Testis (tissue), 3 donors: ENCODE data around the gene DAB1. TPM values are rescaled to one million over a fixed set of nuclear protein-coding genes. Genes with fewer than 3 reads are reported as not detected.

Source experiments
- DNase-seq: peaks from one replicate; pipeline ENCODE4 v3.0.0-alpha.2; 2019
- H3K27ac ChIP-seq, 2 donors: fragments of 200-600 bp; sonication (generic); one replicate each; pipeline ENCODE4 v1.5.1; 2019
- H3K27me3 ChIP-seq: fragments of 200-600 bp; sonication (generic); one replicate; pipeline ENCODE4 v1.5.1; 2019
- H3K36me3 ChIP-seq: fragments of 200-600 bp; sonication (generic); one replicate; pipeline ENCODE4 v1.5.1; 2017; ENCODE audit warnings: low read depth; ENCODE audit errors: missing control alignments
- H3K4me1 ChIP-seq: fragments of 200-600 bp; sonication (generic); one replicate; pipeline ENCODE4 v1.5.1; 2019
- H3K4me3 ChIP-seq, 2 donors: fragments of 200-600 bp; sonication (generic); one replicate each; pipeline ENCODE4 v1.5.1; 2017 to 2019
- H3K9me3 ChIP-seq: fragments of 200-600 bp; sonication (generic); one replicate; pipeline ENCODE4 v1.5.1; 2017
- CTCF ChIP-seq, 3 experiments: fragments of 450-650 bp in 2 of 3; fragments of 200-600 bp in 1 of 3; sonication (generic) in 1 of 3; IDR thresholded peaks; one replicate each; pipeline ENCODE4 v1.5.1; 2016 to 2019; ENCODE audit warnings: antibody characterized with exemption in 3 of 3, mild to moderate bottlenecking in 2 of 3, moderate library complexity in 1 of 3
- POLR2A ChIP-seq: fragments of 450-650 bp; IDR thresholded peaks from one replicate; pipeline ENCODE4 v1.6.1; 2017; ENCODE audit warnings: antibody characterized with exemption, mild to moderate bottlenecking, moderate library complexity
- WGBS, 2 donors: methylation state at CpG; one replicate each; pipeline ENCODE4 v1.1.5; 2018; 5-methylcytosine and 5-hydroxymethylcytosine counted together
- intact Hi-C: fragments of 100-400 bp; cut with DNase I; formaldehyde crosslinking; loops from one replicate; pipeline ENCODE4 v1.15.1; 2023; ENCODE audit warnings: low total_unique reads
- polyA plus RNA-seq: library from polyadenylated mRNA; stranded (reverse); fragments of 350-450 nt; fragmentation: Illumina TruSeq; extraction: RNeasy Lipid Tissue Mini Kit (QIAGEN cat#74804); gene quantifications from one replicate; pipeline ENCODE4 v1.2.3, GENCODE V29; 2014; ENCODE audit warnings: low read depth, low replicate concordance; ENCODE audit not compliant: insufficient read depth
- total RNA-seq, 2 donors: library from RNA; depleted of rRNA; stranded (reverse); fragments of >200 nt; gene quantifications; one replicate each; pipeline ENCODE4 v1.2.3, GENCODE V29; 2016

DAB1 gene
- total and polyA plus RNA-seq, 3 donors from 2014 or later, result 0.79 to 1.7 (median 1.2) TPM

DNA sequence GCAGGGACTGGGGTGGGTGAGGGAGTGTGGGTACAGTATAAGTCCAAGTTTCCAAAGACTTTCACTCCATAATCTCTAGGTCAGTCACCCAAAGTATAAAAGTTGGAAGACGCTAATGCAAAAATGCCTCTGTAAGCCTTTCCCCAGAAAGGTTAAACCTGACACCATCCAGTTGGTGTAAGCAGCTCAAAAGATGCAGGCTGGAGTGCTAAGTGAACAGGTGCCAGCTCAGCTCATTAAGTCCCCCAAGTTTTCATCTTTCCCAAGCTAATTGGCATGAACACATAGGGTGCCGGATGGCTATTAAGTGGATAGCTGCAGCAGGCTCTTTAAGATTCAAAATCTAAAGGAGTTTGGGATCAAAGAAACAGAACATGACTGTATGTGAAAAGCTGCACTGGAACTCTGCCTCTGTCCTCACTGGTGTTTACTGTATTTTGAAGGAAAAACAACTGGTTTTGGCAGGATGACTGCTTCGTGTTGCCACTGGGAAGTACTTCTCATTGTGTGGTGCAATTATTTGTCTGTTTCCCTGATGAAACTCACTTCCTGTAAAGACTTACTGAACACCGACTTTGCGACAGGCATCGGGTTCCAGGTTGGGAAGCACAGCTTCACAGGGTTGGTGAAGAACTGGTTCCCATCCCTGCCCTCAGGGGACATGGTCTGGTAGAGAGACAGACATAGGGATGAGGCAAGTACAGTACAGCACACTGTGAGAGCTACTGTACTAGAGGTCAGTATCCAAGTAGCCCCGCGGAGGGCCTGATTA is 152.7 kb downstream of the DAB1 start:
- no peaks in the 10 kb centered on the region for H3K27me3 ChIP-seq
- no peak for DNase-seq
- intact Hi-C loops, result no loop called here
- H3K27ac ChIP-seq, result no peak overlapping the region
- no peaks in the 10 kb centered on the region for H3K36me3 ChIP-seq
- no peaks in the 10 kb centered on the region for H3K9me3 ChIP-seq
- no peak for TF ChIP-seq CTCF (IDR thresholded peaks at IDR 0.05)
- no peak for TF ChIP-seq POLR2A
- WGBS, 2 donors, result 90 to 91% methylated on average over 6 to 8 of the region's 8 CpGs
- H3K4me3 ChIP-seq, result no peak overlapping the region
- H3K4me1 ChIP-seq, result no peaks in the 10 kb centered on the region

DNA sequence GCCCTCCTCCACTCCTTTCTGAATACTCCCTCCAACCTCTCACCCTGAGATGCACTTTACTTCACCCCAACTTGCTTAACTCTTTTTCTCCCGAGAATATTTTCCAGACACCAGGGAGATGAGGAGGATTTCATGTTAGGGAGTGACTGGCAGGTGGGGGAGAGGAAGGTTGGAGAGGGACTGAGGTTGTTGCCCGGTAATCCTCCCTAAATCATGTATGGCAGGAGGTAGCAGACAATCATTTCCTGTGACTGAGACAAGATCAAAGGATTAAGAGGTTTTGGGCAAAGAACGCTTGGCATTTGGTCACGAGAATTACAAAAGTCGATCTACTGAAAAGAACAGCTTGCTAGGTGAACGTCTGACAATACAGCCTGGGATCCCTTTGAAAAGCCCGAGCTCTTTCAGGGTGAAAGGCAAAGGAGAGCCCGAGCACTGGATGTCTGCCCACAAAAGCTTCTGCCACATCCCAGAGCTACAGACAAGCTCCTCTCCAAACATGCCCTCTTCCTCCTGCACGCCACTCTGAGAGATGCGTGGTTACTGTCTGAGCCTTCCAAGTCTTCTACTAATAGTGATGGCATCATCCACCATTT is 154.1 kb downstream of the DAB1 start:
- H3K27ac ChIP-seq, result no peak overlapping the region
- no peak overlapping the region for H3K4me3 ChIP-seq
- H3K4me1 ChIP-seq, result no peaks in the 10 kb centered on the region
- no peak for TF ChIP-seq POLR2A
- TF ChIP-seq CTCF (IDR thresholded peaks at IDR 0.05), result no peak
- H3K27me3 ChIP-seq, result no peaks in the 10 kb centered on the region
- no peak for DNase-seq
- intact Hi-C loops, result no loop called here
- H3K36me3 ChIP-seq, result no peaks in the 10 kb centered on the region
- H3K9me3 ChIP-seq, result no peaks in the 10 kb centered on the region
- whole genome bisulfite sequencing, 2 donors, result 66 to 72% methylated on average over 10 of the region's 10 CpGs

- Histone ChIP-seq H3K27ac (no peak overlapping the region), H3K36me3 (no peaks in the 10 kb centered on the region), H3K4me3 (no peak overlapping the region), H3K27me3 (no peaks in the 10 kb centered on the region), H3K4me1 (no peaks in the 10 kb centered on the region), H3K9me3 (no peaks in the 10 kb centered on the region)
- intact Hi-C loops, result no loop called here
- 95 to 97% methylated on average over 5 of the region's 5 CpGs for WGBS, 2 donors
- TF ChIP-seq CTCF (IDR thresholded peaks at IDR 0.05) (no peak), POLR2A (no peak)
- DNase-seq, result no peak
These were observed 158.8 kb downstream of the DAB1 start for GRCh38 chr1:57265104-57265503.

DNA sequence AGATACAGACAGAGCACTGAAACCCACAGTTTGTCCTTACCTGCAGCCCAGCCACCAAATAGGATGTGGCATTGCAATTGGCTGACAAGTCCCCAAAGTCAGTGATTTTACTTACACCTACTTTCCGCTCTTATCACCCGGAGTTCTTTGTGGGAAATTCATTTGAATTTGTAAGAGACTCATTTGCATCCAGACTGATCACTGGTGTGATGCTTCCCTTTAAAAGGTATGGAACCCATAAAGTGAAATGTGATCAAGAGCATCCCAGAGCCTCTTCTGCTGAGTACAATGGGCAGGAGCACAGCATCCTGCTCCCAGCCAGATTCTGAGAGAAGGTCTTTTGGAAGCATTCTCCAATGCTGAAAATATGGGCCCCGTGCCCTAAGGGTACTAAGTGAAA is 161.4 kb downstream of the DAB1 start:
- H3K27ac ChIP-seq, result no peak overlapping the region
- H3K27me3 ChIP-seq, result no peaks in the 10 kb centered on the region
- DNase-seq, result no peak
- TF ChIP-seq POLR2A (no peak), CTCF (IDR thresholded peaks at IDR 0.05) (no peak)
- H3K36me3 ChIP-seq, result no peaks in the 10 kb centered on the region
- whole genome bisulfite sequencing, 2 donors, result 78 to 88% methylated on average over 3 of the region's 3 CpGs
- H3K4me3 ChIP-seq, result no peak overlapping the region
- intact Hi-C loops, result no loop called here
- no peaks in the 10 kb centered on the region for H3K9me3 ChIP-seq
- H3K4me1 ChIP-seq, result no peaks in the 10 kb centered on the region
